Right lobe of liver (tissue), 6 donors: ENCODE measurements around the gene EBLN2. TPM values are rescaled to one million over a fixed set of nuclear protein-coding genes. Genes with fewer than 3 reads are reported as not detected.

Experiments
- ATAC-seq, 4 donors: fragments of 200-7000 bp; cut with Tn5 transposase; one replicate each; pipeline ENCODE4 v1.9.1; 2020; ENCODE audit warnings: mild to moderate bottlenecking in 4 of 4, moderate library complexity in 4 of 4
- DNase-seq, 3 donors: peaks; one replicate each; pipeline ENCODE4 v3.0.0-alpha.2; 2020
- H3K27ac ChIP-seq, 3 donors: fragments of 200-600 bp; one replicate each; pipeline ENCODE4 v1.8.0; 2022
- H3K27me3 ChIP-seq, 2 donors: fragments of 200-600 bp; one replicate each; pipeline ENCODE4 v1.8.0; 2022
- H3K36me3 ChIP-seq, 4 donors: fragments of 200-600 bp; sonication (generic) in 1 of 4; one replicate each; pipeline versions ENCODE4 v1.5.1 to v1.8.0; 2017 to 2022; ENCODE audit warnings: control low read depth in 1 of 4
- H3K4me1 ChIP-seq, 4 donors: fragments of 200-600 bp; sonication (generic) in 1 of 4; one replicate each; pipeline versions ENCODE4 v1.5.1 to v1.8.0; 2017 to 2022; ENCODE audit warnings: control low read depth in 1 of 4
- H3K4me3 ChIP-seq, 3 donors: fragments of 200-600 bp; one replicate each; pipeline ENCODE4 v1.8.0; 2022
- H3K9me3 ChIP-seq, 4 donors: fragments of 200-600 bp; sonication (generic) in 1 of 4; one replicate each; pipeline versions ENCODE4 v1.5.1 to v1.8.0; 2017 to 2022; ENCODE audit warnings: control low read depth in 1 of 4
- POLR2A ChIP-seq: fragments of 450-650 bp; IDR thresholded peaks from one replicate; pipeline ENCODE4 v1.6.1; 2017; ENCODE audit warnings: antibody characterized with exemption, mild to moderate bottlenecking
- WGBS: methylation state at CpG from one replicate; pipeline ENCODE4 v1.1.6; 2018; ENCODE audit warnings: low coverage, low lambda C conversion rate; ENCODE audit not compliant: insufficient coverage; ENCODE audit errors: missing lambda C conversion rate; 5-methylcytosine and 5-hydroxymethylcytosine counted together
- intact Hi-C, 2 donors: fragments of 100-400 bp; cut with DNase I; formaldehyde crosslinking; loops; one replicate each; pipeline versions ENCODE4 v1.11.2 to v1.14.1; 2022
- total RNA-seq, 6 experiments: library from RNA; depleted of rRNA in 2 of 6; stranded (reverse); fragments of >200 nt in 2 of 6; fragmentation: NEBNext Ultra II Directional in 3 of 6; extraction: Animal tissue kit (Norgen Biotek cat#: 25700) in 3 of 6; gene quantifications; one replicate each; pipeline versions ENCODE4 v1.1.0 to v1.2.4, GENCODE V29; 2016 to 2023
- TF ChIP-seq, protein P1 (sequence below), 4 donors: fragments of 200-600 bp in 3 of 4; fragments of 450-650 bp in 1 of 4; IDR thresholded peaks; one replicate each; pipeline versions ENCODE4 v1.5.1 to v1.8.0; 2016 to 2022; ENCODE audit warnings: antibody characterized with exemption in 4 of 4, mild to moderate bottlenecking in 2 of 4
- donor health status: DM: no; HTN: yes; CAD: no.
- donor health status: DM: no; HTN: no; CAD: no.
- donor health status: DM: no; HTN: no; CAD: no.
- donor health status: DM: no; HTN: yes; CAD: no.
- donor health status: DM: no; HTN: yes; CAD: no.

EBLN2 gene
- total RNA-seq, 6 experiments from 2014 or later, result 1.5 to 3.8 (median 1.7) TPM

DNA sequence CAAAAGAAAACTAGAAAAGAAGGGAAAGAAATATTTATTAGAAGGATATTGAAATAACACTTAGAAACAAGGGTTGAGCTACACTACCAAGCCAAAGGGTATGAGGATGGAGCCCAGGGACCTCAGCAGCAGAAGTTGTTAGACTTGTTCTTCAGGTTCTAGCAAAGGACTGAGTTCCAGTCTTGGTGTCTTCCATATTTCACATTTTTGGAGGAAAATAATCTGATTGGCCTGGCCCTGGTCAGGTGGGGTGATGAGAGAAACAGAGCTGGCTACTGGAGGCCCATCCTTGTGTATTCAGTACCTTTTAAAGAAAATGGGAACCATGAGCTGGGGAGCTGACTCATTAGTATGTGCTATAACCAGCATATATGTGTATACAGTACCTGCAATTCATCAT lies 36.6 kb upstream of the EBLN2 start:
- Histone ChIP-seq H3K4me3 (no peak overlapping the region), H3K27ac (no peak overlapping the region), H3K4me1 (peaks cover 0 to 34% (median 7%) of the 10 kb centered on the region in 4 donors), H3K36me3 (no peaks in the 10 kb centered on the region), H3K27me3 (no peaks in the 10 kb centered on the region), H3K9me3 (no peaks in the 10 kb centered on the region)
- DNase-seq (no peak), ATAC-seq (no peak)
- intact Hi-C loops, result no loop called here
- TF ChIP-seq, protein P1, sequence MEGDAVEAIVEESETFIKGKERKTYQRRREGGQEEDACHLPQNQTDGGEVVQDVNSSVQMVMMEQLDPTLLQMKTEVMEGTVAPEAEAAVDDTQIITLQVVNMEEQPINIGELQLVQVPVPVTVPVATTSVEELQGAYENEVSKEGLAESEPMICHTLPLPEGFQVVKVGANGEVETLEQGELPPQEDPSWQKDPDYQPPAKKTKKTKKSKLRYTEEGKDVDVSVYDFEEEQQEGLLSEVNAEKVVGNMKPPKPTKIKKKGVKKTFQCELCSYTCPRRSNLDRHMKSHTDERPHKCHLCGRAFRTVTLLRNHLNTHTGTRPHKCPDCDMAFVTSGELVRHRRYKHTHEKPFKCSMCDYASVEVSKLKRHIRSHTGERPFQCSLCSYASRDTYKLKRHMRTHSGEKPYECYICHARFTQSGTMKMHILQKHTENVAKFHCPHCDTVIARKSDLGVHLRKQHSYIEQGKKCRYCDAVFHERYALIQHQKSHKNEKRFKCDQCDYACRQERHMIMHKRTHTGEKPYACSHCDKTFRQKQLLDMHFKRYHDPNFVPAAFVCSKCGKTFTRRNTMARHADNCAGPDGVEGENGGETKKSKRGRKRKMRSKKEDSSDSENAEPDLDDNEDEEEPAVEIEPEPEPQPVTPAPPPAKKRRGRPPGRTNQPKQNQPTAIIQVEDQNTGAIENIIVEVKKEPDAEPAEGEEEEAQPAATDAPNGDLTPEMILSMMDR (IDR thresholded peaks at IDR 0.05), result no peak
- TF ChIP-seq POLR2A, result no peak

DNA sequence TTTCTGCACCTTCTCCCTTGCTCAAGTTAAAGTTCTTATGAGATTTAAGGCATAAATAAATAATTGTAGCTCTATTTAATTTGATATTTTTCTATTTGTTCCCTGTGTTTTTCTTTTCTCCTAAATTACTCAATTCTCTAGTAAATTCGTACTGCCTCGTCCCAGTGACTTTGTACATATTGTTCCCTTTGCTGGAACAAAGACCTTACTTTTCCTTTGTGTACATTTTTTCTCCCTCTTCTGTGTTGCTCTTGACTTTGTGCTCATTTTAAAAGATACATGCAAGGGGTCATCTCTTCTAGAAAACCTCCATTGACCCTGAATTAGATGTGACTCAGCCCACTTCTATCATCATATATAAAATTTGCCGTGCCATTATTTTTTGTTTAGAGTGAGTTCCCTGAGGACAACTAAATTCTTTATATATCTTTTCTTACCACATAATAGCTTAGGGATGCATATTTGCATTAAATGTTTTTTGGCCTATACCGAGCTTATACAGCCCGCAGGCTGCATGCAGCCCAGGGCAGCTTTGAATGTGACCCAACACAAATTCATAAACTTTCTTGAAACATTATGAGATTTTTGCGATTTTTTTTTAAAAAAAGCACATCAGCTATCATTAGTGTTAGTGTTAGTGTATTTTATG lies 35.2 kb upstream of the EBLN2 start:
- no peak overlapping the region for H3K4me3 ChIP-seq
- ATAC-seq, result no peak
- WGBS, result 79% methylated on average over 6 of the region's 6 CpGs
- intact Hi-C loops, result no loop called here
- DNase-seq, result no peak
- no peak overlapping the region for H3K27ac ChIP-seq
- no peaks in the 10 kb centered on the region for H3K9me3 ChIP-seq
- TF ChIP-seq POLR2A, result no peak
- TF ChIP-seq, protein P1 (IDR thresholded peaks at IDR 0.05), result no peak
- no peaks in the 10 kb centered on the region for H3K36me3 ChIP-seq
- no peaks in the 10 kb centered on the region for H3K27me3 ChIP-seq
- peaks cover 0 to 36% (median 9%) of the 10 kb centered on the region in 4 donors for H3K4me1 ChIP-seq

GRCh38 chr3:73026760-73027113 lies 34.7 kb upstream of the EBLN2 start:
- no peaks in the 10 kb centered on the region for H3K27me3 ChIP-seq
- DNase-seq (no peak), ATAC-seq (no peak)
- WGBS, result 57% methylated on average over 2 of the region's 2 CpGs
- no peak overlapping the region for H3K27ac ChIP-seq
- H3K36me3 ChIP-seq, result no peaks in the 10 kb centered on the region
- H3K4me1 ChIP-seq, result peaks cover 0 to 33% (median 9%) of the 10 kb centered on the region in 4 donors
- intact Hi-C loops, result no loop called here
- TF ChIP-seq, protein P1 (IDR thresholded peaks at IDR 0.05), result no peak
- no peak for TF ChIP-seq POLR2A
- no peaks in the 10 kb centered on the region for H3K9me3 ChIP-seq
- no peak overlapping the region for H3K4me3 ChIP-seq

DNA sequence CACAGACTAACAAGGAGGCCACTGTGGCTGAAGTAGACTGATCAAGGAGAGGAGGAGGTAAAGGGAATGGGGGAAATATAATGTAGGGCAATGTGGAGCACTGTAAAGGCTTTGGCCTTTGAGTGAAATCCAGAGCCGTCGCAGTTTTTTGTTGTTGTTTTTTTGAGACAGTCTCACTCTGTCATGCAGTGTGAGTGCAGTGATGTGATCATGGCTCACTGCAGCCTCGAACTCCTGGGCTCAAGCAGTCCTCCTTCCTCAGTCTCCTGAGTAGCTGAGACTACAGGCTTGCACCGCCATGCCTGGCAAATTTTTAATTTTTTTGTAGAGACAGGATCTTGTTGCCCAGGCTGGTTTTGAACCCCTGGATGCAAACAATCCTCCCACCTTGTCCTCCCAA lies 32.7 kb upstream of the EBLN2 start:
- TF ChIP-seq POLR2A, result no peak
- TF ChIP-seq, protein P1 (IDR thresholded peaks at IDR 0.05), result no peak
- Histone ChIP-seq H3K27ac (no peak overlapping the region), H3K4me3 (no peak overlapping the region), H3K36me3 (no peaks in the 10 kb centered on the region), H3K4me1 (peaks cover 0 to 37% (median 10%) of the 10 kb centered on the region in 4 donors), H3K9me3 (no peaks in the 10 kb centered on the region), H3K27me3 (no peaks in the 10 kb centered on the region)
- ATAC-seq, result no peak
- WGBS, result 50% methylated on average over 4 of the region's 4 CpGs
- intact Hi-C loops, result no loop called here
- DNase-seq, result no peak
